GM19467 (cell line): ENCODE measurements around the gene CERS5.

Experiments
- ATAC-seq: cut with Tn5 transposase; IDR thresholded peaks from one replicate; pipeline ENCODE4 v1.9.1; 2021; ENCODE audit warnings: mild to moderate bottlenecking, moderate library complexity; ENCODE audit not compliant: unreplicated experiment

Gene CERS5, protein sequence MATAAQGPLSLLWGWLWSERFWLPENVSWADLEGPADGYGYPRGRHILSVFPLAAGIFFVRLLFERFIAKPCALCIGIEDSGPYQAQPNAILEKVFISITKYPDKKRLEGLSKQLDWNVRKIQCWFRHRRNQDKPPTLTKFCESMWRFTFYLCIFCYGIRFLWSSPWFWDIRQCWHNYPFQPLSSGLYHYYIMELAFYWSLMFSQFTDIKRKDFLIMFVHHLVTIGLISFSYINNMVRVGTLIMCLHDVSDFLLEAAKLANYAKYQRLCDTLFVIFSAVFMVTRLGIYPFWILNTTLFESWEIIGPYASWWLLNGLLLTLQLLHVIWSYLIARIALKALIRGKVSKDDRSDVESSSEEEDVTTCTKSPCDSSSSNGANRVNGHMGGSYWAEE

DNA sequence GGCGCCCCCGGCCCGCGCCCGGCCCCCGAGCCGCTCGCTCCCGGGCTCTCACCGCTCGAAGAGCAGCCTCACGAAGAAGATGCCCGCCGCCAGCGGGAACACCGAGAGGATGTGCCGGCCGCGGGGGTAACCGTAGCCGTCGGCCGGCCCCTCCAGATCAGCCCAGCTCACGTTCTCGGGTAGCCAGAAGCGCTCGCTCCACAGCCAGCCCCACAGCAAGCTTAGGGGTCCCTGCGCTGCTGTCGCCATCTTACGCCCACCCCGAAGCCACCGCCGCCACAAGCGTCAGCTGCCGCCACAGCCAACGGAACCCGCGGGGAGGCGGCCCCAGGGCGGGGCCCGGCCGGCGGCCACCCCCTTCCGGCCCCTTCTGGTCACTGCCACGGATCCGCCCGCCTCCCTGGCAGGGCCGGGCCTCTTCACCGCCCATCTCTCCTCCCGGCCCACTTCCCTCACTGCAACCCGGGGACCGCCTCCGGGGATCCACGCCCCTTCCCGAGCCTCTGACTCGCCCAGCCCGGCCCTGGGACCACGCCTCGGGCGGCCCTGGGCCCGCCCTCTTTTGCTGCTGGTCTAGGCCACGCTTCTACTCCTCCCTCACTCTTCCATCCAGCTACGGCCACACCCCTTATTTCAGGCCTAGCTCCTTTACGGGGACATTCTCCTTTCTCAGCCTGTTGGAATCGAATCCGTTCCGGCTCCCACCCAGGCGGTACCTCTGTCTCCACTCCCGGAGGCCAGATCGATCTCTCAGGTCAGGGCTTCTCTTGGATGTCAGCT lies at the start of gene CERS5:
Gene CERS5, minus strand, starts transcription at position 321 of the 780 bp plus-strand sequence. Its CDS starts 72 bp downstream, at position 249.
- peak; percentile 98 for ATAC-seq

DNA sequence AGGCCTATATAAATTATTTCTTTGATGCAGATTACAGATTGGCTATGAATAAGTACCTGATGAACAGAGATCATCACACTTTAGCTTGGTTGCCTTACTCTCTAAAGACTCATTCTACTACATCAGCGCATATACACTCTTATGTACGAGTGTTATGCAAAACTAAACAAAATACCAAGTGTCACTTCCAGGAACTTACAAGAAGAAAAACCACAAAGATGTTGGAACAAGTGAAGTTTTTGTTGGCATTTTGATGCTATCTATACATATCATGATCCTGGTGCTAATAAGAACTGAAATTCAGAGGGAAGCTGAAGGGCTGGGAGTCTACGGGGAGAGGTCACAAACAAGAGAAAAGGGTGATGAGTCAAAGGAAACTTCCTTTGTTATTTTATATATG lies 47.9 kb upstream of the CERS5 start:
- ATAC-seq: no peak

DNA sequence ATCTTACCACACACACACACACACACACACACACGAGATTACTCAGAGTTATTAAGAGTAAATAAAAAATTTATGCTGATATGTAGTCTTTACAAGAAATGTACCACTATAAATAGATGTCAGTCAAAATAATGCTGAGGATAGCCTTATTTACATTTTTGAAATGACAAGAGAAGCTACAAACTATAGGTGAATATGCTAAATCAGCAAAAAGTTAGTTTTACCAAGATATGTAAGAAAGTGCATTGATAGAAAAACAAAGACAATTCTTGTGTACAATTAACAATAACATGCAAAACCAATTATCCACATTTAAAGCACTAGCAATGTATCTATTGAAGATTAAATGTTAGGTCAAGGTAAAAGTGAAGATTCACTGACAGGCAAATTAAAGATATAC lies 46.8 kb upstream of the CERS5 start:
- ATAC-seq: no peak

DNA sequence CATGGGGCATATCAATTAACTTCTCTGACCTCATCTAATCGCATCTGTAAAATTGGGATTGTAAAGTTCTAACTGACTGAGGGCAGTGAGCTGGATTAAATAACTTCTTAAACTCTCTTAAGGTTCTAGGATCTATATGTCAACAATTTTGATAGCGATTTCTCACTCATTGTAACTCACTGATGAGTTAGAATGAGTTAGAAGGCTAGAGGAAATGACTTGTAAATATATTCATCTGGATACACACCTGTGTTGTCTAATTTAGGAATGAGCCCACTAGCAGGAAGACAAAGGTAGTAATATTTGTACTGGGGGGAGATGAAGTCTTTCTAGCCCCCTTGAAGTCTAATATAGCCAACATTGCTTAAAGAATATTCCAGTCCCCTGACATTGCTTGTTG lies 46.3 kb upstream of the CERS5 start:
- ATAC-seq: no peak

DNA sequence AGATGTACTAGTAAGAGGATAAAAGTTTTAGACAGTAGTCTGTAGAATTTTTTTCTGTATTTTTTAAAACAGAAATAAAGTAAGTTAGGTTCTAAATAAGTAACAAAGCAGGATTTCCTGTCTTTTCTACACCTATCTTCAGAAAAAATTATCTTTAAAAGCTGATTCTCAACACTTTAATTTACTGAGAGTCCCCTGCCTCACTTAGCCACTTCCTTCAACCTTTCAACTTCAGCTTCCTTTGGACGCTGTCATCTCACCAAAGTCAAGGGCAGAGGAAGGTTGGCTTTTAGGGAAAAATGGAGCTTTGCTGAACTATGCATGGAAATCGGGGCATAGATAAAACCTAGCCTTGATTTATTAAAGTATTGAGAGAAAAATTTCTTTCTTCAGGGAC lies 44.9 kb upstream of the CERS5 start:
- no peak for ATAC-seq

DNA sequence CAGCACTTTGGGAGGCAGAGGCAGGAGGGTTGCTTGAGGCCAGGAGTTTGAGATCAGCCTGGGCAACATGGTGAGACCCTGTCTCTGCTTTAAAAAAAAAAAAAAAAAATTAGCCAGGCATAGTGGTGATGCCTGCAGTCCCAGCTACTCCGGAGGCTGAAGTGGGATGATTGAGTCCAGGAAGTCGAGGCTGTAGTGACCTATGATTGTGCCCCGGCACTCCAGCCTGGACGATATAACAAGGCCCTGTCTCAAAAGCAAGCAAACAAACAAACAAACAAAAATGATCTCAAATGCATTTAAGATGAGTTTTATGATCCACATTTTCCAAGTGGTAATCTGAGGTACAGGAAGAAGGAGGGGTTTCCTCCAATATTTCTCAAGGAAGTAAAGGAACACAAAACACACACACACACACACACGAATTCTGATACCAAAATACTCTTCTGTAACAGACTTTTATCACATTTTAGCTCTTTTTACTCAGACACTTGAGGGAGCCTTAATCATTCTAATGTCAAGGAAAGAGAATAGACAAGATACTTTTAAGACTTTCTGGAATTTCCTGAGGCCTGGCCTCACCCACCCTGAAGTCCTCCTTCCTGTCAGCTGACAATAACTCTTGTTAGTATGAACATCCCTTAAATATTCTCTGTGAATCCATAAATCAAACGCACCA lies 44.4 kb upstream of the CERS5 start:
- no peak for ATAC-seq

DNA sequence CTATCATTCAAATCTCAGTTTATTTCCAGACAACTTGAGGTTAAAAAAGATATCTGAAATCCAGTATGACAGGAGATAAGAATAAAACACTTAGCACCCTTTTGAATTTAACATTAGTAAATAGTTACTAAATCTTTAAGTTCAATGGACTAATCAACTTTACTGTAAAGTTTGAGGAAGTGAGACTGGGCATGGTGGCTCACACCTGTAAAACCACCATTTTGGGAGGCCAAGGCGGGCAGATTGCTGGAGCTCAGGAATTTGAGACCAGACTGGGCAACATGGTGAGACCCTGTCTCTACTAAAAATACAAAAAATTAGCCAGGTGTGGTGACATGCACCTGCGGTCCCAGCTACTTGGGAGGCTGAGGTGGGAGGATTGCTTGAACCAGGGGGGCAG lies 40.3 kb upstream of the CERS5 start:
- ATAC-seq: no peak

DNA sequence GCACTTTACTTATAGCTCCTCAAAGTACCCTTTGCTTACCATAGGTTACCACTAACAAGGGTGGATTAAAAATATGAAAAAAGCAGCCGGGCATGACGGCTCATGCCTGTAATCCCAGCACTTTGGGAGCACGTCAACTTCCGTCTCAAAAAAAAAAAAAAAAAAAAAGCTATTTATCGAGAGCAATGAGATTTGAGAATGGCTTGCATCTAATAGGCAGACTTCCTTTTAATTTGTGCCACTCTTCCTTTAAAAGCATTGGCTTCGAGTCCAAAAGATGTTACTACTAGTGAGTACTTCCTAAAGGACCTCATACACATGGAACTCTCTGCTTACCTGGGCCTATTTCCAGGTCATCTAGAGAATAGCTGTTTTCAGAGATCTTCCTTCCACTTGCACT lies 38.5 kb upstream of the CERS5 start:
- ATAC-seq: no peak

DNA sequence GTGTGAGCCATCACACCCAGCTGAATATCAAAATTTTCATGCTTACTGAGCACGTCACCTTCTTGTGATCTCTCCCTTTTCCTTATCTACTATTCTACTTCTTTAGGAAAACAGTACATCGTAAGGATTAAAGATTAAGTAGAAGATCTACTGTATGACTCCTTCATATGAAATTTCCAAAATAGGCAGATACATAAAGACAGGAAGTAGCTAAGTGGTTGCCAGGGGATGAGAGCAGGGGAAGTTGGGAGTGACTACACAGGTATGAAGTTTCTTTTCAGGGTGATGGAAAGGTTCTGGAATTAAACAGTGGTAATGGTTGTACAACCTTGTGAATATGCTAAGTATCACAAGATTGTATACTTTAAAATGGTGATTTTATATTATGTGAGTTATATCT lies 36.5 kb upstream of the CERS5 start:
- ATAC-seq: no peak

DNA sequence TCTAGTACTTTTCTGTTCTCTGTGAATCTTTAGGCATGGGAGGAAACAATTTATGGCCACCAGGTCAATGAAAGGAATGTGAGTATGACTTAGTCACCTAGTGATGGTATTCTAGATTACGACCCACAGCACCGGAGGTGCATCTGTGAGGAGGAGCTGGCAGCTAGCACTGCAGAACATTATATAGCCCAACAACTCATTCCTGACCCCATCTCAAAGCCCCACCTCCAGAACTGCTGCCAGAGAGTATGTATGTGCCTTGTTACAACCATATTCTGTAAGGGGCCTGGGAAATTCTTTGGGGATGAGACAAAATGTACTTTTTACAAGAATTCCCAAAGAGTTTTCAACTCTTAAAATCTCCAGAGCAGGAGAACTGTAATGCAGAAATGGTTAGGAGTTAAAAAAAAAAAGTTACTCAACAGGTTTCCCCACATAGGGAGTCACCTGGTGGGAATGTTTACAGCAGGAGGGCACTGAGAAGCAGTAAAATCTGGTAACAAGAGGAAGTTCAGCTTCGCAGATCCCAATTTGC lies 34.9 kb upstream of the CERS5 start:
- no peak for ATAC-seq

DNA sequence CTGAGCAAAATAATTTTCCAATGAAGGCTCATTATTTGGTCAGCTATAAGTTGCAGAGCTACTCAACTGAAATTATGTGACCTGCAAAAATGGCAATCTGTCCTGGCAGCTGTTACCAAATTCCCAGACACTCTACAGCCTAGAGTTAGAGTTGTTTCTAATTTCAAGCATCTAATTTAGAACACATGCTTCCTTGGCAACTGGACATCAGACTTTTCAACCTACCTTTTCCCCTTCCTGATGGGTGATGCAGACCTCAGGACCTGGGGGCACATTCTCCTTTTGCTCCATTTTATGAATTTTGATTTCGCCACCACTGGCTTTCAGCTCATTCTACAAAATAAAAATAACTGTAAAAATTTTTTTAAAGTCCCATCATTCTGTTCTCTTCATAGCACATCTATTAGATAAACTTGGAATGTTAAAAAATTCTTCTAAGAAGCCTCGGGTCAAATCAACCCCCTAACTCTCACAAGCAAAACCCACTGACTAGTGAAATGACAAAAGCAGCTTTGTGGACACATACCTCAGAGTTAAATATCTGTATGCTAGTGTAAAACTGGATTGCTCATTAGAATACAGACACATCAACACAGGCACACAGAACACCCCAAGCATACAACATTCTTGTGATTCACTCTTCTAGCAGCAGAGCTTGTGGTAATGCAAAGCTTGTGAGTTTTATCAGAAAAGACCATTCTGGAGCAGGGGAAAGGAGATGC lies 33.5 kb upstream of the CERS5 start:
- no peak for ATAC-seq

DNA sequence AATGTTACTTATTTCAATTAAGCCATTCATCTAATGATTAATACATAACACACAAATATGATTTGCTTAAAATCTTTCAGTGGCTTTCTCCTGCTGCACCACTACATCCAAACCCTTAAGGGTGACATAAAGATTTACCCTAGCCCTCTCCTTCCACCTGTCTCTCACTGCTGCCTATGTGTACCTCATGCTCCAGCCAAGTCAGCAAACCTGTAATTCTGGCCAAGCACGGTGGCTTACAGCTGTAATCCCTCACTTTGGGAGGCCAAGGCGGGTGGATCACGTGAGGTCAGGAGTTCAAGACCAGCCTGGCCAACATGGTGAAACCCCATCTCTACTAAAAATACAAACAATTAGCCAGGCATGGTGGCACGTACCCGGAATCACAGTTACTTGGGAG lies 31.7 kb upstream of the CERS5 start:
- no peak for ATAC-seq

DNA sequence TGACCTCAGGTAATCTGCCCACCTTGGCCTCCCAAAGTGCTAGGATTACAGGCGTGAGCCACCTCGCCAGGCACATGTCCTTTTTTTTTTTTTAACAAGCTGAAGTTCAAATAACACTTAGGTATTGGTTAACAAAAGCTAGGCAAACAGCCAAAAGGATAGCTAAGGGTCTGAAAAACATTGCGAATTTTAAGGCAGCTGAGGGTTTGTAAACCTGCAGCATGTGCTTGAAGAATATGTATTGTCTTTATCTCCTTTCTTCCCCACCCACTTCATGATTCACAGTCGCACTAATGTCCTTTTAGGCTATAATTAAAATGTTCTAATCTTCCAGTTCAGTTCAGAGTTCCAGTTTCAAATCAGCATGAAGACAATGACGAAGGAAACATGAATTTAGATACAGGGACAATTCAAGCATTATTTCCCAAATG lies 30.1 kb upstream of the CERS5 start:
- ATAC-seq: no peak

DNA sequence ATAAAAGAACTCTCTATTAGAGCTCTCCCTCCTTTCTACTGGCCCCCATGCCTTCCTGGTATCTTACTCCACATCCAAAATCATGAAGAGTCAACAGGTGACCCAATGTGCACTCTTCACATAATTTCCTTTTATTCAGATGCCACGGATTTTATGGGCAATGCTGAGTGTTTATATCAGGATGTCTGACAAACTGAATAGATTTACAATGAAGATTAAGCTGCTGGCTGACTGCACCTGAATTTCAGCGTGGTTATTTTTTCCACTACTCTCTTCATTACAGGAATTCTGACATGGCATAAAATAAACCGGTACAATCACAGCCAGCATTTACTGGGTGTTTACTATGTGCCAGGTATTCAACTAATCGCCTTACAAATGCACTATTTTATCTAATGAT lies 29.4 kb upstream of the CERS5 start:
- no peak for ATAC-seq

DNA sequence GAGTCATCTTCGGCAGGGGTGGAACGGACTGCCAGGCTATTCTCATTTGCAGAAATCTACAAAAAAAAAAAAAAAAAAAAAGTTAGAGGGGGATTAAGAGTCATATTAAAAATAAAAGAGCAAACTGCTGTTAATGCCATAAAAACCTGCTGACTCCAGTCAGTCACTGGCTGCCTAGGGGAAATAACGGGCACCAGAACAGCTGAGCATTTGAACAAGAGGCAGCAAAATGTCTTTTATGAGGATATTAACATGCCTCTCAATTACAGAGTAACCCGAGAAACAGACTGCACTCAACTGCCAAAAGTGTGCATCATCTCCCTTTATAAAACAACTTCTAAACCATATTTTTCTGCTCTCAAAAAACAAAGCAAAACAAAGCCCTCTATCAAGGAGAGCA lies 28.7 kb upstream of the CERS5 start:
- no peak for ATAC-seq

DNA sequence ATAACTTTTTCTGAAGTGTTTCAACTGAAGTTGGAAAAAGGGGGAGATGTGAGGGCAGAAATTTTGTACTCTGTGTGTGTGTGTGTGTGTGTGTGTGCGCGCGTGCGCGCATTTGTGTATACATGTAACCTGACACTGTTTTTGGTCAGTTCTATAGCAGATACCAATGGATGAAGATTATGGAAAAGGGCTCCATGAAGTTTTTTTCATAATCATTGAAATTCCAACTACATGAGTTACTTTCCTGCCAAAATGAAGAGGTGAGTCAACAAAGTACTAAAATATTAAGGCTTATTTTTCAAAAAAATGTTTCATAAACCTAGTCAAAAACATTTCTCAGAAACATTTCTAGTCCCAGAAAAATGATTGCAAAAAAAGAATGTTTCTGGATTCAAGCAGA lies 25.7 kb upstream of the CERS5 start:
- ATAC-seq: no peak

DNA sequence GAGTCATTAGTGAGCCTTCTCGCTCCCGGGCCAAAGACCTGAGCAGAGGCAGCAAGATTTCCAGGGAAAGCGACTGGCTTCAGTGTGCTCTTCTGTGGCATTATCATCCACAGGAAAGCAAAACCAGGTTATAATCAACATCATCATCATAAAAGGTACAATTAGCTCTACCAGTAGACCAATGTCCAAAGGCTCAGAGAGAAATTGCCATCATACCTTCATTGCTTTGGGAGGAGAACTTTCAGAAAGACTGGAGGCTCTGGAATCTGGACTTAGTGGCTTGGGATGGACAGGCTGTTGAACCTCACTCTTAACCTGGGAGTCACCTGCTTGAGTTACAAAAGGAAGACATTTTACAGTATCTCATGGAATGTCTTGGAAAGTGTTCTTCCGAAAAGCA lies 25.1 kb upstream of the CERS5 start:
- ATAC-seq: no peak

DNA sequence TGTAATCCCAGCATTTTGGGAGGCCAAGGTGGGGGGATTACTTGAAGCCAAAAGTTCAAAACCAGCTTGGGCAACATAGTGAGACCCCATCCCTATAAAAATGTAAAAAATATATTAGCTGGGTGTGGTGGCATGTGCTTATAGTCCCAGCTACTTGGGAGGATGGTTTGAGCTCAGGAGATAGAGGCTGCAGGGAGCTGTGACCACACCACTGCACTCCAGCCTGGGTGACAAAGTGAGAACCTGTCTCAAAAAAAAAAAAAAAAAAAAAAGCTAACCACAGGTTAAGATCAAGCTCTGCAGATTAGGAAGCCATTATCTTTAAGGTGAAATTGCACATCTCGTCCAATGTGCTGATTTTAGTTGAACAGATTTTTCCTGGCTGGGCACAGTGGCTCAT lies 23.7 kb upstream of the CERS5 start:
- ATAC-seq: no peak

DNA sequence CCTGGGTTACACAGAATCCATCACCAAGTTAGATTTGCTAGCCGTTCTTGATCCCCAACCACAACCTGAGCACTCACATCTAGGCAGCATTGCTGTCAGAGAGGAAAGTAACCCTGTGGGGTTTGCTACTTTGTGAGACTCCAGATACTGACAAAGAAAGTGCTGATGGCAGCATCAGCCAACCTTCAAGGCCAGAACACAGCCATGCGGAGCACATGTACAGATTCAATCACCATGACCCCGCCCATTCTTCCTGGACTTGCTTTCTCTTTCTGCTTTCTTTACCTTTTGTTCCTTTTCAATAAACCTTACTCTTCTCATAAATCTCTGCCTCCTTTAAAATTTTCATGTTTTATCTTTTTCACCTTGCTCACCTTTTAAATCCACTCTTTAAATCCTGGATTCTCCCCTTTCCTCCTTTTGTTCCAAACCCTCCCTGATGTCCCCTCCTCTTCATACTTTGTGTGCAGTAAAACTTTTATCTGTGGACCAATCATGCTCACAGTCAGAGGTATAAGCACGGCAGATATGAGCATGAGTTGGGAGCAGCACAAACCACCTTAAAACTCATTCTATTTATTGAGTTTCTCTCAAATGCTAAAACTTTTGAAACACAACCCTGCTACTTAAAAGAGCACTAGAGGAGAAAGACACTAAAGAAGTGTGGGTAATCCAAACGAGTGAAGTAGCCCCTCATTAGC lies 21.9 kb upstream of the CERS5 start:
- ATAC-seq: no peak

DNA sequence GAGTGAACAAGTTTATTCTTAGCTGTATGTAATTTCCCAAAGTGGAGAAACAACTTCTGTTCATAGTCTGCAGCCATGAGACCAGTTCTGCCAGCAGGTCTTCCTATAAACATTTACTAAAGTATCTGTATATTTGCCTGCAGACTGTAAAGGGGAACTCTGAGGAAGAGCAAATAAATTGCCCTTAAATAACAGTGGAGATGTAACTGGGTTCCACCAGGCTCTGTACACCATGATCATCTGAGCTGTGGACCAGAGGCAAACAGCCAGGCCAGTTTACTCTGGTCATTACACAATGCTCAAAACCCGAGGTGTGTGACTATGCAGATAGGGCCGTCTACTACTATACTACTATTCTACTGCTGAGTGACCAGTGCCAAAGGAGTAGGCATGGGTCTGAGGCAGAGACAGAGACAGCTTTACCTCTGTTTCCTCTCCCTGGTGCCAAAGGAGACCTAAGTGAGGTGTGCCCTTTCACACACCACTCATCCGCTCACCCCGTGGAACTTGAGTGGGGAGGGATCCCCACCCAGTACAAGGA lies 21.1 kb upstream of the CERS5 start:
- no peak for ATAC-seq
